OCI-LY7 (cell line): ENCODE data around the gene GCAT.

Experiments
- CTCF ChIP-seq: fragments of 200-600 bp; sonication (generic); conservative IDR thresholded peaks from 2 replicates; pipeline ENCODE4 v1.5.1; 2014; ENCODE audit warnings: mild to moderate bottlenecking, antibody characterized with exemption, low read length, moderate library complexity, mixed read lengths
- EZH2phosphoT487 ChIP-seq: fragments of 200-600 bp; sonication (generic); IDR thresholded peaks from 2 replicates; pipeline ENCODE4 v1.6.1; 2018; ENCODE audit warnings: low read depth, borderline replicate concordance, mild to moderate bottlenecking, mixed run types, antibody characterized with exemption, low read length, moderate library complexity, mixed read lengths

DNA sequence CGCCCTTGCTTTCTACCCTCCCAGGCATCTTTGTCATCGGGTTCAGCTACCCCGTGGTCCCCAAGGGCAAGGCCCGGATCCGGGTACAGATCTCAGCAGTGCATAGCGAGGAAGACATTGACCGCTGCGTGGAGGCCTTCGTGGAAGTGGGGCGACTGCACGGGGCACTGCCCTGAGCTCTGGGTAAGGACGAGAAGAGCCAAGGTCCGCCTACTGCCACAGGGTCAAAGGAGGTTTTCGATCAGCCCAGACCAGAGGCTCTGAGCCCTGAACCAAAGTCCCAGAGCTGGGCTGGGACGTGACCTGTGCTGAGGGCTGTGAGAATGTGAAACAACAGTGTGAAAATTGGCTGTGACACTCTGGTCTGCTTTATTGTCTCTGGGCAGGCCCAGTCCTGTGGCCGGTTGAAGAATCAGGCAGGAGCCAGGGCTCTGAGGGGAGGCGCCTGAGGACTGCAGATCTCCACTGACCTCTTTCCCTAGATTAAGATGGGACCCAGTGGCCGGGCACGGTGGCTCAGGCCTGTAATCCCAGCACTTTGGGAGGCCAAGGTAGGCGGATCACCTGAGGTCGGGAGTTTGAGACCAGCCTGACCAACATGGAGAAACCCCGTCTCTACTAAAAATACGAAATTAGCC, 8.9 kb downstream of the GCAT start:
- TF ChIP-seq CTCF (no peak), EZH2phosphoT487 (no peak)
